GM04503 (cell line): ENCODE results near the gene MYLK3.

Source experiments
- DNase-seq: peaks from one replicate; pipeline ENCODE4 v3.0.0-alpha.2; 2012; ENCODE audit warnings: low read depth

MYLK3 gene

GRCh38 chr16:46757339-46758050, 9.4 kb upstream of the MYLK3 start:
- DNase-seq: no peak

GRCh38 chr16:46756772-46757171, 8.6 kb upstream of the MYLK3 start:
- DNase-seq: no peak

GRCh38 chr16:46753015-46753414, 4.9 kb upstream of the MYLK3 start:
- no peak for DNase-seq

GRCh38 chr16:46751381-46751780, 3.2 kb upstream of the MYLK3 start:
- DNase-seq: no peak

GRCh38 chr16:46748775-46749705, 896 bp upstream of the MYLK3 start:
- DNase-seq: no peak

- DNase-seq: no peak
These were observed 1.0 kb downstream of the MYLK3 start for GRCh38 chr16:46746821-46747776.

DNA sequence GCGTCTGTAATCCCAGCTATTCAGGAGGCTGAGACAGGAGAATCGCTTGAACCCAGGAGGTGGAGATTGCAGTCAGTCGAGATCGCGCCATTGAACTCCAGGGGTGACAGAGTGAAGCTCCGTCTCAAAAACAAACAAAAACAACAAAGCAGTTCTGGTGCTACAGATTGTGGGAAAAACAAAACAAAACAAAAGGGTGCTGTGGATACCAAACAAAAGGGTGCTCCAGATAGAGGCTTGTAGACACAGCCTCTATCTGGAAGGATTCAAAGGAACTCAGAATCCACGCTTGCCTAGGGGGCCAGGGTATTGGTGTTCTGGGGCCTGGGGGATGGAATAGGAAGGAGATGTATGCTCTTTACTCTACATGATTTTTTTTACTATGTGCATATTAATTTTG, 2.5 kb downstream of the MYLK3 start:
- DNase-seq: no peak

- no peak for DNase-seq
These were observed 4.9 kb downstream of the MYLK3 start for GRCh38 chr16:46743232-46743719.

- DNase-seq: no peak
These were observed 8.2 kb downstream of the MYLK3 start for GRCh38 chr16:46739934-46740333.

GRCh38 chr16:46737621-46738214, 10.4 kb downstream of the MYLK3 start:
- DNase-seq: no peak

DNA sequence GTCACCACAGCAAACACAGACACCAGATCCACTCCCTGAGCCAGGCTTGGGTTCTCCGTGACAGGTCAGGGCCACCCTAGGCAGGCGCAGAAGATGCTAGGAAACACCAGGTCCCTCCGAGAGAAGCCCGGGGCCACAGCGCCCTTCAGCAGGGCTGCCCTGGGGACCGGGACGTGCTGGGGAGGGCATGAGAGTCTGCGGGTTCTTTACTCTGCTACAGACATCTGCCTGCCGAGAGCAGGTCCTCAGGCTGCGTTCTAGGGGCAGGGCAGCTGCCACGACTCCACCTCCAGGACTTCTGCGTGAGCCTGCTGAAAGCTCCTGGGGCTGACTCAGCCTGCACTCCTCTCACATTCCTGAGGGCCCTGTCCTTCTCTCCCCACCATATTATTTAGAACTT, 11.4 kb downstream of the MYLK3 start:
- no peak for DNase-seq

DNA sequence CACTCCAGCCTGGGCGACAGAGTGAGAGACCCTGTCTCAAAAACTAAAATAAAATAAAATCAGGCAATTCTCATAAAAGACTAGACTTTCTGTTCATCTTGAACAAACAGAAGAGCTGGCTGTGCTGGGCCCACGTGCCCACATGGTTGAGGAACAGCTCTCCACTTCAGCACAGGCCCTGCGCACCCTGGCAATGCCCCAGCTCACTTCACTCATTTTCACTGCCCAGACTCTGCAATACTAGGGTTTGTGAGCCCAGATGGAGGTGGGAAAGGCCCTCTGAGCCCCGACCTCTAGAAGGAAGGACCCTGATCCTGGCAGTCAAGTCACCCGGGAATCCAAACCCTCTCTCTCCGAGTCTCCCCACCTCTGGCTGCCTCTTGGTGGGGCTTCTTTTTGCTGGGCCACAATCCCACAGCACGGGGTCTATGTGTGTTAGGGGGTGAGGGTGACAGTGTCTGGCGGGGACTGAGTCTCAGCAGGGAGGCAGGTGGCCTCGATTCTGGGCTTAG, 14.8 kb downstream of the MYLK3 start:
- DNase-seq: no peak

DNA sequence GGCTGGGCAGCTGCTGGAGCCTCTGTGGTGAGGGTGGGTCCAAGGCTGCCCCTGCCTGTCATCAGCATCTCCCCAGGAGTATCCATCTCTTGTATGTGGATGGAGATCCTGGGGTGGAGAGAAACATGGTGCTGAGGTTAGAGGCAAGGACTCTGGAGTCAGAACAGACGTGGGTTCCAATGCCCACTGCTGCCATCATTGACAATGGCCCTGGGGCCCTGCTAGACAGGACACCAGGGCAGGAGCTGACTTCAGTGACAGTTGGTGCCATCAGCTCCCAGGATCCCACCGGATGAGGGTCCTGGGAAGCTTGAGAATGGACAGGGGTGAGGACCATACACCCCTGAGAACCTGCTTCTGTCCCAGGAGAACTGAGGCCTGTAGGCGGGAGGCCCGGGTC, 15.6 kb downstream of the MYLK3 start:
- DNase-seq: no peak

DNA sequence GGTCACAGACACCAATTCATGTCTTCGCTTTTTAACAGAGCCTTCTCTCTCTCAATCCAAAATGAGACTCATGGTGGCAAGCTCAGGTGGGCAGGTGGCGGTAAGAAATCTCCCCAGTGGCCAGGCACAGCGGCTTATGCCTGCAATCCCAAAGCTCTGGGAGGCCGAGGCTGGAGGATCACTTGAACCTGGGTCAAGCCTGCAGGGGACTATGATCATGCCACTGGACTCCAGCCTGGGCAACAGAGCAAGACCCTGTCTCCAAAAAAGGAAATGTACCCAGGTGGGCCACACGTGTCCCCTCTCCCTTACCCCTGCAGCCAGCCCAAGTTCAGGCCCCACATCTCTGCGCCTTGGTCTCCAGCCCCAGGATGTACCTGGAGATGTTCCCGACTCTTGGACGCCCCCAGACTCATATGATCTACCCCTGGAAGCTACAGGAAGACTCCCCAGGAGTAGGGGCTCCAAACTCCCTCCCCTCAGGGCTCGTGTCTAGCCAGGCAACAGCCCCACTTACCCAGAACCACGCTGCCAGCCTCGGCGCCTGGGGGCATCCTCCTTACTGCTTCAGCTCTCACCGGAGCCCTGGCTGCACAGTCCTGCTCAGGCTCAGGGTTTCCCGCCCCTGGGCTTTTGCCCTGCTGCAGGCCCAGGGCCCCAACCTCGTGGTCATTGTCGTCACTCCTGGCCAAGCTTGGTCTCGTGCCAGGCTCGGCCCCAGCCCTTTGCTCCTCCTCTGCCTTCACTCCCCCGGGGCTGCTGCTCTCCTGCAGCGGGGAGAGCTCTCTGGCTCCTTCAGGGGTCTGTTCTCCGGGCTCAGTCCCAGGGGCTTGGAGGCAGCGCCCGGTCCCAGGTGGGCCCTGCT, 16.2 kb downstream of the MYLK3 start:
- DNase-seq: no peak

- DNase-seq: no peak
These were observed 17.1 kb downstream of the MYLK3 start for GRCh38 chr16:46730801-46731690.

DNA sequence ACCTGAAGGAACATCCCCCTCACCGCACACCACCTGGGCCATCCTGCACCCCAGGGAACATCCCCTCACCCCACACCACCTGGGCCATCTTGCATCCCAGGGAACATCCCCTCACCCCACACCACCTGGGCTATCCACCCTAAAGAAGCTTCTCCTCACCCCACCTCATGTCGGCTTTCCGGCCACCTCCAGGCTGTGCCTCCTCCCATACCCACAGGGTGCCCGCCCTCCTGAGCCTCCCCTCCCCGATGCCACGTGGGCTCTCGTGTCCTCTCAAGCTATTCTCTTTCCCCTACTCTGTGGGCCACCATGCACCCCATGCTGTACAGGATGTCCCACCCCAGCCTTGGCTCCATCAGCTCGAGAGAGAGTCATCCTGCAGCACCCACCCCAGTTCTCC, 18.0 kb downstream of the MYLK3 start:
- DNase-seq: no peak

DNA sequence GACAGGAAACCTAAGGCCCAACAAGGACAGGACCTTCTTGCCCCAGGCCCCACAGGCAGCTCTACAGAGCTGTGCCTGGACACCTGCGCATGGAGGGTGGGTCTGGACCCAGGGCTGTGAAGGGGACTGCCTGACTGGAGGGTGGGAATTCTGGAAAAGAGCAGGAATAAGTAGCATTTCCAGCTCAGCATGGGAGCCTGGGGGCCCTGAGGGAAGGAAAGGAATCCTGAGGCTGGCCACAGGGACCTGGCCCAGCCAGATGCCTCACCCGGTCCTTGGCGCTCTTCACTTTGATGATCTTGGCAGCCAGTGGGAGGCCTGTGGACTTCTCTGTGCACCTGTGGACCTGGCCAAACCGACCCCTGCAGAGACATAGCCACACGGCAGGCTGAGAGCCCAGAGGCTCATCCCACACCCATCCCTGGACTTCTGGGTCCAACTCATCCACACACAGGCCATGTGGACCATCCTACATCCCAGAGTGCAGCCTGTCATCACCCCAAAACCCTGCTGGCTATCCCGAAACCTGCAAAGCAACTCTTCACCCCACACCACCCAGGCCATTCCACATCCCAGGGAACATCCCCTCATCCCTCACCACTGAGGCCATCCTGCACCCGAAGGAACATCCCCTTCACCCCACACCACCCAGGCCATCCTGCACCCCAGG, 18.7 kb downstream of the MYLK3 start:
- no peak for DNase-seq

- DNase-seq: no peak
These were observed 19.3 kb downstream of the MYLK3 start for GRCh38 chr16:46728806-46729205.

DNA sequence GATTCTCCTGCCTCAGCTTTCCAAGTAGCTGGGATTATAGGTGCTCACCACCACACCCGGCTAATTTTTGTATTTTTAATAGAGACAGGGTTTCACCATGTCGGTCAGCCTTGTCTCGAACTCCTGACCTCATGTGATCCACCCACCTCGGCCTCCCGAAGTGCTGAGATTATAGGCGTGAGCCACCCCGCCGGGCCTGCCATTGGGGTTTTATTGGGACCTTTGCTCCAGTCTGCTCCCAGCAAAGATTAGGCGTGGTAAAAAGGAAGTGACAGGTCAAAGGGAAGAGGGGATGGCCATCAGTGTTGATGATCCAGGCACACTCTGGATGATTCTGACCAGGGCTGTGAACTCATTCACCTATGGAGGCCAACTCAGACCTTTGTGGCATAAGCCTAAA, 20.5 kb downstream of the MYLK3 start:
- DNase-seq: no peak
